NT2/D1 (cell line): ENCODE measurements around the gene MASP1.

Experiments used
- DNase-seq: peaks from one replicate; pipeline ENCODE4 v3.0.0-alpha.2; 2011; ENCODE audit warnings: low read depth, low spot score
- H3K27me3 ChIP-seq: 2 replicates; pipeline ENCODE4 v1.6.0; 2011; ENCODE audit warnings: mild to moderate bottlenecking; ENCODE audit not compliant: insufficient read length, insufficient read depth
- H3K36me3 ChIP-seq: 2 replicates; pipeline ENCODE4 v1.6.1; 2011; ENCODE audit warnings: mild to moderate bottlenecking, low read length, mixed read lengths; ENCODE audit not compliant: insufficient read depth, insufficient read length
- H3K4me1 ChIP-seq: 2 replicates; pipeline ENCODE4 v1.5.1; 2011; ENCODE audit not compliant: insufficient read depth, insufficient read length
- H3K4me3 ChIP-seq: 2 replicates; pipeline ENCODE4 v1.5.1; 2011; ENCODE audit warnings: low read depth; ENCODE audit not compliant: insufficient read length
- H3K9ac ChIP-seq: 2 replicates; pipeline ENCODE4 v1.6.0; 2011; ENCODE audit warnings: low read depth; ENCODE audit not compliant: insufficient read length
- H3K9me3 ChIP-seq: 2 replicates; pipeline ENCODE4 v1.5.1; 2011; ENCODE audit warnings: mild to moderate bottlenecking, low read length; ENCODE audit not compliant: insufficient read depth
- SUZ12 ChIP-seq: IDR thresholded peaks from 2 replicates; pipeline ENCODE4 v1.6.1; 2011; ENCODE audit not compliant: insufficient read length, insufficient read depth; ENCODE audit errors: extremely low read depth
- YY1 ChIP-seq: IDR thresholded peaks from 2 replicates; pipeline ENCODE4 v1.6.1; 2011; ENCODE audit not compliant: insufficient read length, insufficient read depth
- ZNF274 ChIP-seq: IDR thresholded peaks from 2 replicates; pipeline ENCODE4 v1.6.1; 2011; ENCODE audit warnings: mild to moderate bottlenecking, low read depth, low read length

MASP1 gene

GRCh38 chr3:187185759-187186158 lies 105.8 kb downstream of the MASP1 start:
- peak; percentile 80 for DNase-seq
- Histone ChIP-seq H3K9me3 (peaks cover 36% of the 10 kb centered on the region; the same call in 1 of the 2 replicates), H3K9ac (no peak overlapping the region), H3K27me3 (no peaks in the 10 kb centered on the region), H3K4me3 (no peak overlapping the region), H3K4me1 (peaks cover 8% of the 10 kb centered on the region), H3K36me3 (no peaks in the 10 kb centered on the region)
- no peak for TF ChIP-seq YY1
- TF ChIP-seq SUZ12, result no peak
- no peak for TF ChIP-seq ZNF274
